HG02970 (cell line): Measurements from ENCODE around the gene GTPBP2.
A peak's percentile ranks its signal among the peaks of the same experiment; 100 is the strongest.

Experiments used
- ATAC-seq: cut with Tn5 transposase; IDR thresholded peaks from one replicate; pipeline ENCODE4 v1.9.1; 2021; ENCODE audit warnings: mild to moderate bottlenecking, moderate library complexity, moderate number of reproducible peaks; ENCODE audit not compliant: unreplicated experiment, low FRiP score

The GTPBP2 gene

GRCh38 chr6:43588194-43588593 lies 40.9 kb downstream of the GTPBP2 start:
- ATAC-seq: no peak

- no peak for ATAC-seq
Measured at GRCh38 chr6:43584892-43585570, 44.0 kb downstream of the GTPBP2 start.

GRCh38 chr6:43582911-43583310 lies 46.2 kb downstream of the GTPBP2 start:
- no peak for ATAC-seq

GRCh38 chr6:43579171-43579570 lies 49.9 kb downstream of the GTPBP2 start:
- ATAC-seq: no peak

GRCh38 chr6:43578748-43579147 lies 50.3 kb downstream of the GTPBP2 start:
- ATAC-seq: no peak

- peak; percentile 87 for ATAC-seq
Measured at GRCh38 chr6:43575772-43576551, 53.1 kb downstream of the GTPBP2 start, which contains the start of the genes POLH and XPO5. Gene POLH, plus strand, starts transcription at chr6:43576185. Its CDS starts 6,135 bp downstream, at chr6:43582320. Gene XPO5, minus strand, starts transcription at chr6:43576038. Its CDS starts 174 bp downstream, at chr6:43575864.

GRCh38 chr6:43575105-43575771 lies 53.8 kb downstream of the GTPBP2 start:
- no peak for ATAC-seq

GRCh38 chr6:43572015-43572414 lies 57.0 kb downstream of the GTPBP2 start:
- ATAC-seq: no peak

- ATAC-seq: no peak
Measured at GRCh38 chr6:43570876-43571441, 58.1 kb downstream of the GTPBP2 start.
